ENCODE data around the gene MOB3A. TPM values are rescaled to one million over a fixed set of nuclear protein-coding genes. Genes with fewer than 3 reads are reported as not detected.

Gene MOB3A
- total and polyA plus RNA-seq, 12 donors: 5.5 to 54.0 (median 37.1) TPM

GRCh38 chr19:2038284-2039088 lies 57.6 kb downstream of the MOB3A start:
- no peak for TF ChIP-seq POLR2A (IDR thresholded peaks at IDR 0.05)
- TF ChIP-seq, protein P1, sequence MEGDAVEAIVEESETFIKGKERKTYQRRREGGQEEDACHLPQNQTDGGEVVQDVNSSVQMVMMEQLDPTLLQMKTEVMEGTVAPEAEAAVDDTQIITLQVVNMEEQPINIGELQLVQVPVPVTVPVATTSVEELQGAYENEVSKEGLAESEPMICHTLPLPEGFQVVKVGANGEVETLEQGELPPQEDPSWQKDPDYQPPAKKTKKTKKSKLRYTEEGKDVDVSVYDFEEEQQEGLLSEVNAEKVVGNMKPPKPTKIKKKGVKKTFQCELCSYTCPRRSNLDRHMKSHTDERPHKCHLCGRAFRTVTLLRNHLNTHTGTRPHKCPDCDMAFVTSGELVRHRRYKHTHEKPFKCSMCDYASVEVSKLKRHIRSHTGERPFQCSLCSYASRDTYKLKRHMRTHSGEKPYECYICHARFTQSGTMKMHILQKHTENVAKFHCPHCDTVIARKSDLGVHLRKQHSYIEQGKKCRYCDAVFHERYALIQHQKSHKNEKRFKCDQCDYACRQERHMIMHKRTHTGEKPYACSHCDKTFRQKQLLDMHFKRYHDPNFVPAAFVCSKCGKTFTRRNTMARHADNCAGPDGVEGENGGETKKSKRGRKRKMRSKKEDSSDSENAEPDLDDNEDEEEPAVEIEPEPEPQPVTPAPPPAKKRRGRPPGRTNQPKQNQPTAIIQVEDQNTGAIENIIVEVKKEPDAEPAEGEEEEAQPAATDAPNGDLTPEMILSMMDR (IDR thresholded peaks at IDR 0.05): no peak
- H3K27ac ChIP-seq: peak overlapping the region in 4 of 5 donors; percentile 58 to 98 (median 94)
- H3K27me3 ChIP-seq: no peaks in the 10 kb centered on the region
- H3K36me3 ChIP-seq (replicated peaks in 1 of 2): peaks cover 0 to 57% of the 10 kb centered on the region in 2 donors
- H3K9me3 ChIP-seq (replicated peaks in 1 of 3): peaks cover 0 to 6% (median 0%) of the 10 kb centered on the region in 3 donors
- no peak overlapping the region for H3K4me3 ChIP-seq
- WGBS, 4 donors: 48 to 79% (median 73%) methylated on average over 11 to 44 of the region's 44 CpGs
- peaks cover 48 to 54% of the 10 kb centered on the region in 2 donors for H3K4me1 ChIP-seq (replicated peaks in 1 of 2)
- DNase-seq: peak in 5 of 7 donors; percentile 35 to 49 (median 42)
- intact Hi-C loops (cut with DNase I): no loop called here

GRCh38 chr19:2037651-2038255 lies 58.4 kb downstream of the MOB3A start:
- peaks cover 42 to 52% of the 10 kb centered on the region in 2 donors for H3K4me1 ChIP-seq (replicated peaks in 1 of 2)

GRCh38 chr19:2036424-2036823 lies 59.7 kb downstream of the MOB3A start:
- peaks cover 44 to 50% of the 10 kb centered on the region in 2 donors for H3K4me1 ChIP-seq (replicated peaks in 1 of 2)
- peaks cover 0 to 6% (median 0%) of the 10 kb centered on the region in 3 donors for H3K9me3 ChIP-seq (replicated peaks in 1 of 3)
- WGBS, 4 donors: 76 to 98% (median 91%) methylated on average over 8 of the region's 8 CpGs
- peak in 1 of 7 donors; percentile 26 for DNase-seq
- TF ChIP-seq POLR2A (IDR thresholded peaks at IDR 0.05): no peak
- TF ChIP-seq, protein P1 (IDR thresholded peaks at IDR 0.05): no peak
- H3K27me3 ChIP-seq: no peaks in the 10 kb centered on the region
- H3K4me3 ChIP-seq: no peak overlapping the region
- intact Hi-C loops (cut with DNase I): no loop called here
- H3K36me3 ChIP-seq (replicated peaks in 1 of 2): peaks cover 0 to 40% of the 10 kb centered on the region in 2 donors
- H3K27ac ChIP-seq: no peak overlapping the region

More at GRCh38 chr19:2037651-2038255, 58.4 kb downstream of the MOB3A start:
- TF ChIP-seq, protein P1 (IDR thresholded peaks at IDR 0.05): no peak
- no peak for TF ChIP-seq POLR2A (IDR thresholded peaks at IDR 0.05)
- 59 to 71% (median 64%) methylated on average over 24 of the region's 24 CpGs for WGBS, 4 donors
- no peak overlapping the region for H3K4me3 ChIP-seq
- DNase-seq: peak in 5 of 7 donors; percentile 36 to 49 (median 46)
- peaks cover 0 to 6% (median 0%) of the 10 kb centered on the region in 3 donors for H3K9me3 ChIP-seq (replicated peaks in 1 of 3)
- H3K36me3 ChIP-seq (replicated peaks in 1 of 2): peaks cover 0 to 49% of the 10 kb centered on the region in 2 donors
- peak overlapping the region in 2 of 5 donors; percentile 58 to 98 for H3K27ac ChIP-seq
- H3K27me3 ChIP-seq: no peaks in the 10 kb centered on the region
- intact Hi-C loops (cut with DNase I): no loop called here

GRCh38 chr19:2035590-2035991 lies 60.5 kb downstream of the MOB3A start:
- no peak for TF ChIP-seq POLR2A (IDR thresholded peaks at IDR 0.05)
- TF ChIP-seq, protein P1 (IDR thresholded peaks at IDR 0.05): no peak
- no peak overlapping the region for H3K4me3 ChIP-seq
- DNase-seq: peak in 3 of 7 donors; percentile 21 to 30 (median 26)
- no peaks in the 10 kb centered on the region for H3K27me3 ChIP-seq
- peaks cover 0 to 31% of the 10 kb centered on the region in 2 donors for H3K36me3 ChIP-seq (replicated peaks in 1 of 2)
- H3K4me1 ChIP-seq (replicated peaks in 1 of 2): peaks cover 37 to 43% of the 10 kb centered on the region in 2 donors
- peaks cover 0 to 6% (median 0%) of the 10 kb centered on the region in 3 donors for H3K9me3 ChIP-seq (replicated peaks in 1 of 3)
- intact Hi-C loops (cut with DNase I): no loop called here
- WGBS, 4 donors: 78 to 85% (median 84%) methylated on average over 8 to 14 of the region's 14 CpGs; no CpG with 5 or more reads in 1 of the 4 donors
- peak overlapping the region in 2 of 5 donors; percentile 30 to 48 for H3K27ac ChIP-seq

All from adrenal gland (tissue), 12 donors.